ENCODE measurements around the gene MYLIP.

Gene MYLIP

GRCh38 chr6:16108419-16108818 is 20.5 kb upstream of the MYLIP start:
- no peak for DNase-seq

DNA sequence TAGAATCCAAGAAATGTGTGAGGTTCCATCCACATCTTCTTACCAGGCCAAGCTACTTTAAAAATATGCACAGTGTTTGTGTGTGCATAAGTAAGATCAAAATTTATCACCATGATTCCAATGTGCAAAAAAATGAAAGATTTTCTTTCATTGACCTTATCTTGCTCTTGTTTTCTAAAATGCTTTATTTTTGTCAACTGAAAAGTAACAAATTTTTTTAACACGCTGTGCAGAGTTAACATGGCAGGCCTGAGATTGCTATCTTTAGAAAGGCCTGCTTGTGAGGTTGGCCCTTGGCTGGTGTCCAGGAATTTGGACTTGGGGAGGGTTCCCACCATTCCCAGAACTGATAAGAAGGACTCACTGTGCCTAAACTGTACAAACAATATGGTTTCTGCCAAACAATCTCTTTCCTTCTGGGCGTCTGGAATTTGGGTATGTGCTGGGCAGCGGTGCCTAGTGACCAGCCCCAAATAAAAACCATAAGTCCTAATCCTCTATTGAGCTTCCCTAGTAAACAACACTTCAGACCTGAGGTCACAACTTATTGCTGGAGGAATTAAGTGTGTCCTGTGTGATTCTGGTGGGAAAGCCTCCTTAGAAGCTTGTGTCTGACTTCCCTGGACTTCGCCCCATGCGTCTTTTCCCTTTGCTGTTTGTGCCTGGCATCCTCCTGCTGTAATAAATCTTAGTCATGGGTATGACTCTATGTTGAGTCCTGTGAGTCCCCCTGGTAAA is 19.8 kb upstream of the MYLIP start:
- no peak for DNase-seq

- no peak for DNase-seq
Measured at GRCh38 chr6:16109659-16110305, 19.1 kb upstream of the MYLIP start.

DNA sequence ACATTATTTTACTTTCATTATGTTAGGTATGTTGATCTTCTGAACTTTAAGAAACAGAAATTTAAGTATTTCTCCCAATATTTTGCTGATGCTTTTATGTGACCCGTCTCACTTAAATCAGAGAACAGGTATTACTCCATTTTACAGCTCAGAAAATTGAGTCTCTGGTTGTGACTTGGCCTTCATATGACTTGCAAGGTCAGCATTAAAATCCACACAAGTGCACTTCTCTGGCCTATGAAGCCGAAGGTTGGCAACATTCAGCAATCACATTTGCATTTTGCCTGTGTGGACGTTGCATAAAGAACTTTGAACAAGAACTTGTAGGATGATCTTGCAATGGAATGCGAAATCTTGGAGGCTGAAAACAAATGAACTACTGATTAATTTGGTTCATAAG is 10.1 kb upstream of the MYLIP start:
- DNase-seq = no peak

DNA sequence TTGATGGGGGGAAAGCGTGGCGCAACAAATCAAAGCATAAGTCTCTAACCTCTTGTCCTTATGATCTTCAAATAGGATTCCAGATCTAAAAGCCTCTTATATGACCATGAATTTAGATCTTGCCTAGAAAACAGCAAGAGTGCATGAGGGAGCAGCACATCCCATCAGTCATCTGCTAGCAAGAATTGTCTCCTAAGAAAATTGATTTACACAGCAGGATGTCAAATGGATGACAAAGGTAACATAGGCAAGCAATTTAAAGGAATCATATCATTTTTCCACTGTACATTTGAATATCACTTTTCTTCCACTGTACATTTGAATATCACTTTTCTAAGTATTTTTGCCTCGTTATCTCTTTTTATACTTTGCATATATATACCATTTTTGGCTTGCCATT is 7.5 kb upstream of the MYLIP start:
- DNase-seq = no peak

- DNase-seq = no peak
Measured at GRCh38 chr6:16122197-16122596, 6.7 kb upstream of the MYLIP start.

GRCh38 chr6:16124198-16125180 is 4.4 kb upstream of the MYLIP start:
- DNase-seq = no peak

DNA sequence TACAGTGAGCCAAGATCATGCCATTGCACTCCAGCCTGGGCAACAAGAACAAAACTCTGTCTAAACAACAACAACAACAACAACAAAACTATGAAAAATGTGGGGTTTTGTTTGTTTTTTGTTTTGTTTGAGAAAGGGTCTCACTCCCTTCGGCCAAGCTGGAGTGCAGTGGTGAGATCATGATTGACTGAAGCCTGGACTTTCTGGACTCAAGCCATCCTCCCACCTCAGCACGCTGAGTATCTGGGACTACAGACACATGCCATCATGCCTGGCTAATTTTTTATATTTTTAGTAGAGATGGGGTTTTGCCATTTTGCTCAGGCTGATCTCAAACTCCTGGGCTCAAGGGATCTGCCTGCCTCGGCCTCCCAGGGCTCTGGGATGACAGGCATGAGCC is 2.8 kb upstream of the MYLIP start:
- no peak for DNase-seq

DNA sequence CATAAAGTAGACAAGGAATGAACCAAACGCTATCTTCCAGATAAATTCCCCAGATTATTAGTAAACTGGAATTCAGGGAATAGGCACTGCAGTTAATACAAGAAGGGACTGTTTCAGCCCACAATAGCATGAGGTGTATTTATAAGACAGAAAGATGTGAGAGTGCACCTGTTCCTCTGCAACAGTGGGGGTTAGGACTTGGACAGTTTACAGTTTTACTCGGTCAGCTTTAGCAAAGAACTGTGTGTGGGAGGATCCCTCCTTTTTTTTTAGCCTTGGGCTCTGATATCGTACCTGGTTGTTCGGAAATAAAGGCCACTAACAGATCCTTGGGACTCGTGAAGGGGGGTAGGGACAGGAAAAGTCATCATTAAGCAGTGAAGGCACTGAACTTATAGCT is 2.0 kb upstream of the MYLIP start:
- DNase-seq = no peak

- DNase-seq = no peak
Measured at GRCh38 chr6:16127471-16127870, 1.4 kb upstream of the MYLIP start.

DNA sequence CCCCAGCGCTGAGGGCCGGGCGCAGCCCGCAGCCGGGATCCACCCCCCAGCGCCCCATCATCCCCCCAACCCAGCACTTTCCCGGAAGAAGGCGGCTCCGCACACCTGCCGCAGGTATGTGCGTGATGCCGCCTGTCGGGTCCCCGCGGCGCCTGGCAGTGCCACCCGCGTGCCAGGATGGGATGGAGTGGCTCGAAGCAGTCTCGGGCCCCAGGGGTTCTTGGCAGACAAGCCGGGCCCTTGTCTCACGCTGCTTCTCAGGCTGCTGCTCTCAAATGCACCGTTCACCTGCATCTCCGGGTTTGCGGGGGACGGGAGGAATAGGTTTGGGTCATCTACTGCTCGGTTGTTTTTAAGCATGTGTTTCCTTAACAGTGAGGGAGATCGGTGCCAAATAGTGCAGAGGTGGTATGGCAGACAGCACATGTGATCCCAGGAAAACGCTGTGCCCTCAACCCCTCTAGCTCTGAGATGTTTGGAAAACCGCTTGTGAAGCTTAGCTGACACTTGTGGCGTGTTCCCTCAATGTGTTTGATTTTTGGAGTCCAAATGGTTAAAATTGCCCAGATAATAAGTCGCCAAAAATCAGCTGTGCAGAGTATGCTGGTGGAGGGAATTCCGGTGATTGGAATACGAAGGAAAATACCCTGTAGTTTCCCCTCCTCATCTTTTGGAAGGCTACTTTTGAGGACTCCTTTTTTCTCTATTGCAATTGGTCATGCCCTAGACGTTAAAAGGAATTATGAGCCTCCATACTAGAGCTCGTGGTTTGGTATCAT is 926 bp downstream of the MYLIP start:
- DNase-seq = no peak

- DNase-seq = no peak
Measured at GRCh38 chr6:16130437-16130891, 1.6 kb downstream of the MYLIP start.

GRCh38 chr6:16130932-16131387 is 2.1 kb downstream of the MYLIP start:
- no peak for DNase-seq

- no peak for DNase-seq
Measured at GRCh38 chr6:16132909-16133308, 4.0 kb downstream of the MYLIP start.

DNA sequence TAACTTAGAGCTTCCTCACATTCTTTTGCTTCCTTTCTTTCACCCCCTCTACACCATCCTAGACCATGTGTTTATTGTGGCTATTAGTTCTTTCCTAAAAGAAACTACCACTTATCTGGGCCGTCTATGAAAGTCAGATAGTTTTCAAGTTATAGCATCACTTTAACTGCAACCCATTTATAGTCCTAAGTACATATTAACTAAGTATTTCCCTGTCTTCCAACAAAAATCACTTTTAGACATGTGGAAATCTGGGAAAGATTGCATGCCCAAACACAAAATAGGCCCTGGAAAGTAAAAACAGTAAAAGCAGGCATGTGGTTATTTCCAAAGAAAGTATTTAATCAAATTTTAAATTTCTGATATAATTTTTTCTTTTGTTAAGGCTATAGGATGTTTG is 5.5 kb downstream of the MYLIP start:
- DNase-seq = no peak

- no peak for DNase-seq
Measured at GRCh38 chr6:16135066-16135465, 6.2 kb downstream of the MYLIP start.

DNA sequence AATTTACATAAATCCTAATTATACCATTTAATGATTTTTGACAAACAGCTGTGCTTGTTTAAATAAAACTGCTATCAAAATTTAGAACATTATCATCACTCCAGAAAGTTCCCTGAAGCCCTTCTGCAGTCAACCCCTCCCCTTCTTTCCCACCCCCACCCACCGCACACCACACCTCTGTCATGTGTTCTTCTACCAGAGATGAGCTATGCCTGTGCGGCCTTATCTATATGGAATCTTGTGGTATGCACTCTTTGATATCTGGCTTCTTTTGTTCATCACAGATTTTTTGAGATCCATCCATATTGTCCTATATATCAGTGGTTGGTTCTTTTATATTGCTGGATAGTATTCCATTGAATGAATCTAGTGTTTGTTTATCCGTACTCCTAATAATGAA is 7.2 kb downstream of the MYLIP start:
- DNase-seq = no peak

DNA sequence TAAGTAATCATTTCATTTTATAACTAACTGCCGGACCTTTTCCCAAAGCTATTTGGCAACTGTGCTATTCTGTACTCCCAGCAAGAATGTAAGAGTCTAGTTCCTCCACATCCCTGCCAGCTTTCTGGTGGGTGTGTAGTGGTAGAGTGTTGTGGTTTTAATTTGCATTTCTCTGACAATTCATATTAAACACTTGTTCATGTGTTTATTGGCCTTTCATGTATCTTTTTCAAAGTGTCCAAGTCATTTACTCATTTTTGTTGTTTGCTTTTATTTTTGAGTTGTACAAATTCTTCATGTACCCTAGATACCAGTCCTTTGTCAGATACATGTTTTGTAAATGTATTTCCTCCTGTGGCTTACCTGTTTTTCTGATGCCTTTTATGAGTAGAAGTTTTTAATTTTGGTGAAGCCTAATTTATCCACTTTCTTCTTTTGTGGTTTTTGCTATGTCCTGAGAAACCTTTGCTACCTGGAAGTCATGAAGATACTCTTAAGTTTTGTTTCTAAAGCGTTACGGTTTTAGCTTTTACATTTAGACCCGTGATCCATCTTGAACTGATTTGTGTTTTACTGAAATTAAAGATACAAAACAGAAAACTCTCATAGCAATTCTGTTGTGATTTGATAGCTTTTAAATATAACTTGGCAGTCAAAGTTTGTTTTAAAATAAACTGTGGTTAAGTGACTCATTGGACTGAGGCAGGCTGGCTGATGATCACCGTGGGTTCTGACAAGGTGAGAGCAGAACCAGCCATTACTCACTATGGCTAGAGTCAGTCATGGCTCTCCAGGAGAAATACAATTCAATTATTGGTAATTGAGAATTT is 8.0 kb downstream of the MYLIP start:
- peak; percentile 28 for DNase-seq

DNA sequence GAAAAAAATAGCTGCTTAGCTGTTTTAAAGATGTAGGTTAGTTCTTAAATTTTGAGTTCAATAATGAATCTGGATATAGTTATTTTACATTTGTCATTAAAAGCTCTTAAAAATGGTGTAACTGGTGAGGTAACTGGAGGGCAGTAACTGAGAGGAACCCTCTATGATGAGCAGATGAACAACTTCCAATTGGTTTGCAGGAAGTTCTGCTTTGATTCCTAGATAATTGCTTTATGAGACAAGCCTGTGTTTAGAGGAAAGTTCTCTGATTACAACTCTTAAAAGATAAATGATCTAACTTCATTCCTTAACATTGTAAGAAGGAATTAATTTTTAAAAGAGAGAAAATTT is 8.5 kb downstream of the MYLIP start:
- no peak for DNase-seq

- DNase-seq = no peak
Measured at GRCh38 chr6:16139556-16139955, 10.7 kb downstream of the MYLIP start.

GRCh38 chr6:16140607-16141006 is 11.7 kb downstream of the MYLIP start:
- DNase-seq = no peak

DNA sequence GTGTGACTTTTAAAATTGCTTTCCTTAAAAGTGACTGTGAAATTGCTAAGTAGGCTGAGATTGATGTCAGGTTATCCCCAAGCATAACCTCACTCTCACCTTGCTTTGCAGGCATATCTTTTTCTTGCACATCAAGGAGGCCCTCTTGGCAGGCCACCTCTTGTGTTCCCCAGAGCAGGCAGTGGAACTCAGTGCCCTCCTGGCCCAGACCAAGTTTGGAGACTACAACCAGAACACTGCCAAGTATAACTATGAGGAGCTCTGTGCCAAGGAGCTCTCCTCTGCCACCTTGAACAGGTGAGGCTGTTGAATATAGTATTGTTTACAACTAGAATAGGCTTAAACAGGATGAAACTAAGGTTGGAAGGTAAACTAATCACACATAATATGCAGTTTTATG is 12.6 kb downstream of the MYLIP start:
- no peak for DNase-seq

Data from activated T-cell treated with anti-CD3 and anti-CD28 coated beads for 4 hours (primary cell).